Posterior cingulate gyrus (tissue), 11 donors: ENCODE data around the gene BCAR3.
A peak's percentile ranks its signal among the peaks of the same experiment; 100 is the strongest.

Experiments used
- DNase-seq, 10 donors: peaks; one replicate each; pipeline versions ENCODE4 v3.0.0 to v3.0.0-alpha.2; 2020 to 2021; ENCODE audit warnings: mixed read lengths in 3 of 10
- intact Hi-C: fragments of 100-400 bp; cut with DNase I; formaldehyde crosslinking; loops from one replicate; pipeline ENCODE4 v1.15.1; 2023

BCAR3 gene

DNA sequence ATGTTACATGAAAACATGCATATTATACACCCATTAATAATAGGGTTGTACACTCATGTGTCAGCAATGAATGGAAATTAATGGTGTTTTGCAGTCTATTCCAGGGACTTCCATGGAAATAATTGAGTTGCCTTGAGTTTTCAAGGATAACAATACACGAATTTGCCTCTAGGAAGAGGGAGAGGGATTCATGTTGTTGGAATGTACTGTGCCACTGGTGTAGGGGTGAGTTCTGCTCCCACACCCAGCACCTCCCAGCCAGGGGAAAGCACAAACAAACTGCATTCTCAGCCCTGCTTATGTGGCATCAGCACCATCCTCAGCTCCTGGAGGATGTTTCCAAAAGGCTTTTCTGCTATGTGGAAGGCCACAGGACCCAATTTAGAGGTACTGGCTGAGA is 57.8 kb downstream of the BCAR3 start:
- DNase-seq = no peak
- intact Hi-C loops = no loop called here

DNA sequence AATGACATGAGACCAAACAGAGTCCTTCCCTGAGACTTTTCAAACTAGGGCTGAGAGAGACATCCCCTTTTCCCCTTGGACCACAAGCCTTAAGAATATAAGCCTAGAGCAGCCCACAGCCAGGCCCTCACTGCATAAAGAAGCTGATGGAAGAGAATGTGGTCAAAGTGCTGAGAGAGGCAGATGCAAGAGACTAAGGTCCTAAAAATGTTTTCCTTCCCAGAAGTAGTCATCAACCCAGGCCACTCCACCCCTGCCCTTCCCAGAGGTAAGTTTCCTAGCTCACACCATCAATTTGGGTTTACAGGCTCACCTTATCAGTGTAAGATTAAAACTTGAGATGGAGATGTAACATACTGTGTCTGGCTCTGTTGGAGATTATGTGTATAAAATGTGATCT is 58.2 kb downstream of the BCAR3 start:
- intact Hi-C loops = no loop called here
- DNase-seq = no peak

DNA sequence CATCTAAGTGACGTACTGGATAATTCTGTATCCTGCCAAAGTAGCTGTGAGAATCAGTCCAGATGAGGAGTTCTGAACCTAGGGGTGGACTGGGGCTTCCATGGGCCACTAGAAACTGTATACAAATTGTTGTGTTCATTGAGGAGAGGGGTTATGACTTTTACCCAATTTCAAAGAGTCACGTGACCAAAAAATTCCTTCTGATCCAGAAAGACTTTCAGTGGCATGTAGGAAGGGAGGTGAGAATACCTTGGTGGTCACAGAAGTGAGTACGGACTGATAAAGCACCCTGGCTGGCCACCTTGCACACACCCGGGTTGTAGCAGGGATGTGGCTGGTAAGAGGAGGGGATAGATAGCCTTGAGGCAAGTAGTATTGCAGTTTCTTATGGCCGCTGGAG is 60.4 kb downstream of the BCAR3 start:
- no peak for DNase-seq
- intact Hi-C loops = no loop called here

DNA sequence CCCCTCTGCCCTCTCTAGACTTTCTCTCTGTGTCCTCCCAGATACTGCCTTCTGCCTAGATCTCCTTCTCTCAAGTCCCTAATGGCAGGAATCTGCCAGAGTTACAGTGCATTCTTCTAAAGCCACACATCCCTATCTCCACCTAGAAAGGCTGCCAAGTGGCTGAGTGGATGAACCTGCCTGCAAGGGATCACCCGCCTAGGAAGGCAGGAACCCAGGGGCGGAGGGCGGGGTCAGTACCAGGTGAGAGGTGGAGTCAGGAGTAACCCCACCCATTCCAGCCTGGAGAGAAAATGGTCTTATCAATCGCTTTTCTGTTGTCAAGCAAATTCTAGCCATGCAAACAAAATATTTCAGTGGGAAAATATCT is 60.8 kb downstream of the BCAR3 start:
- intact Hi-C loops = no loop called here
- no peak for DNase-seq

DNA sequence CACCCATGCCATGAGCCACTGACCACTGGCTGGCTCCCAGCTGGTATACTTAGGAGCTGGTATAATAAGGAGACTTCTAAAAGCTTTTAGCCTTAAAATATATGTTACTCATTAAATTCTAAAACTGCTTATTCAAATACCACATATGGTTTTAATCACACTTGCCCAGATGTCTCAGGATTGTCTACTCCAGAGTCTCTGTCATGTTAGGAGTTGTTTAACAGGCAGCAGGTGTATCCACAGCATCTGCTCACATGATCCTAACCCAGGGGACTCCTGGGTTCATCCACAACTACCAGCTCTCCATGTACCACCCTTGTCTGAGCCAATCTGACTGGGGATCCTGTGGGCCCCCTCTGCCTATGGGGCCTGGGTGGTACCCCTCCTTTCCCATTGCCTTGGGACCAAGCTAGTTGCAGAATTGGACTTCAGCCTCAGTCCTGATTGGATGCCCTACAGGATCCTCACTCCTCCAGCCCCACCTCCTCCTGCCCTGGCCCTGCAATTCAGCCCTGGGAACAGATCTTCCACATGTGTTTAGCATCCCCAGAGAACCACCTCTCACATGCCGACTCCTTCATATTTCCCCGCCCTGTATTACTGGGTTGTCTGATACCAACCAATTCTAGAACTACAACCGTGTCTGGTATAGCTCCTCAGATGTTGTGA is 61.3 kb downstream of the BCAR3 start:
- DNase-seq = no peak
- intact Hi-C loops = no loop called here

DNA sequence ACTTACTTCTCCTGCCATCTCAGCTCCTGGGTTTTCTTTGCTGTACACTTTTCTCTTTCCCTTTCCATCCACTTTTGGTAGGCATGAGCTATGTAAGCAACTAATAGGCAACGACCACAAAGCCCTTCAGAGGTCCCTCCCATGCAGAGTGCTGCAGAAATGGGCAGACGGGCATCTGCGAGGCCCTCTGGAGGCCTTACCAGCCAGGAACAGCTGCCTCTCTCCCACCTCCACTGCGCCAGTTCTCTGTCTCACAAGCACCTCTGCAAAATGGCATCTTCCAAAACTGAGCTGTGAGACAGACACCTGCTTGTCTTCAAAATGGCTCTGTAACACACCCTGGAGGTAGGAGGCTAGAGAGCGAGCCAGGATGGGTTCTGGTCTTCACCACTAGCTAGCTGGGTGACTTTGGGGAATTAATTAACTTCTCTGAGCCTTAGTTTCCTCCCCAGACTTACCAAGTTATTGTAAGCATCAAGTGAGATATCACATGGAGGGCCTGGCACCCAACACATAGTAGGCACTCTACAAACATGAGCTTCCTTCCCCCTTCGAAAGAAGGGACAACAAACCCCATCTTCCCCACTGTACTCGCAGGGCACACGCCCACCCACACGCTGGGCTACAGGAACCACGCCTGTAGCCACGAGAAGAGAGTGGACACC is 62.0 kb downstream of the BCAR3 start:
- DNase-seq = no peak

DNA sequence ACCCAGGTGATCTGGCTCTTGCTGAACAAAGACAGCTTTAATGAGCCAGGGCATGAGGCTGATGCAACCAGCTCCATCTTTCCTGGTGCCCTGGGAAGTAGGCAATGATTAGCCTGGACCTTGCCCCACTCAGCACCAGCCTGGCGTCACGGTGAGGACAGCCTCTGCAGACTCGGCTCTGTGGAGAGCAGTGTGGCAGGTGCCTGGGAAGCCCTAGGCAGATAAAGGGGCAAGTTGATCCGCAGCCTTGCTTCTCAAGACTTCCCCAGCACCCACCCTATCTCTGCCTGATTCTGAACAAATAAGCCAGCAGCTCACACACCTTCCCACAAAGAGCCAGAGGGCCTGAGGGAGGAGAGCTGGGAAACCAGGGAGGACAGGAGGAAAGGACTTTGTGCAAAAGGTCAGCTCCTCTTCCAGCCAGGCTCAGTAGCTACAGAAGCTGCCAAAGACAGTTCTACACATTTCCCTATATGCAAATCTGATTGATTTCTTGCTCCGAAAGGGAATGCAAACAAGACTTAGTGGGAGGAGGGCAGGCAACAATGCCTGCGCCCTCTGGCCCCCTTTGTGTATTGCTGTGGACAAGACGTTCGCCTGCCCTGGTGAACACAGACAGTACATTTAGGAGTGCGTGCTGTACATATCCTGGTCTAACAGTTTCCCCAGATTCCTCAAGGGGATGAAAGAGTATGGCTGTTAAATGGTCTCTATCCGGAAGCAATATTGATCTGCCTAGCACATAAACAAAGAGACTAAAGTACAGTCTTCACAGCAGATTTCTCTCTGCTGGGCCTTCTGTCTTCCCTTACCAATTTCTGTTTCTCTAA is 63.8 kb downstream of the BCAR3 start:
- intact Hi-C loops = no loop called here
- DNase-seq = peak in 1 of 10 donors; percentile 61

More for the DNA sequence above, 62.0 kb downstream of the BCAR3 start:
- intact Hi-C loops = no loop called here

DNA sequence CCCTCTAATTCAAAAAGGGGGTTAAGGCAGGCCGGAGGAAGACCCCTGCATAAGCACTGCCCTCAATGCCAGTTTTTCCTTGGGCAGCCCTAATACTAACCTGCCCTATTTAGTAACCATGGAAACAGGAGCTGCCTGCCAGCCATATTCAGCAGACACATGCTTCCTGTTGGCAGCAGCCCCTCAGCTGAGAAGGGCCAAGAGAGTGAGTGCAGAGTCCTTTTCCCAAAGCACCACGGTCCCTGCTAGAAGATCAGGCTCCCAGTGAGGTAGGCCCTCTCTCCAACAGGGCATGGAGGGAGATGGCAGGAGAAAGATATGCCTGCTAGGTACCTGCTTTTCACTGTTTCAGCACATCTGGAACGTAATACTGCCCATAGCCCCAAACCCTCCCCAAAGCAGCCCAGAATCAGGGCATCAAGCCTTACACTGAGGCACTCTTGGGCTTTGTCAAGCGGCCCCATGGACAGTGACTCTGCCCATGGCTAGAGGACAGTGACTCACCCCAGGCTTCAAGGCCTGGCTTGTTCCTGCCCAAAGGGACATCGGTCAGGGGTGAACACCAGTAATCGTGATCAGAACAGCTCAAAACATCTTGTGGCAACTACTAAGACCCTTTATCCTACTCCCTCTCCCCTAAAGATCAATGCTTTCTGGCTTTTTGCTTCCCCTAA is 64.5 kb downstream of the BCAR3 start:
- DNase-seq = peak in 9 of 10 donors; percentile 24 to 93 (median 61)
- intact Hi-C loops = no loop called here

DNA sequence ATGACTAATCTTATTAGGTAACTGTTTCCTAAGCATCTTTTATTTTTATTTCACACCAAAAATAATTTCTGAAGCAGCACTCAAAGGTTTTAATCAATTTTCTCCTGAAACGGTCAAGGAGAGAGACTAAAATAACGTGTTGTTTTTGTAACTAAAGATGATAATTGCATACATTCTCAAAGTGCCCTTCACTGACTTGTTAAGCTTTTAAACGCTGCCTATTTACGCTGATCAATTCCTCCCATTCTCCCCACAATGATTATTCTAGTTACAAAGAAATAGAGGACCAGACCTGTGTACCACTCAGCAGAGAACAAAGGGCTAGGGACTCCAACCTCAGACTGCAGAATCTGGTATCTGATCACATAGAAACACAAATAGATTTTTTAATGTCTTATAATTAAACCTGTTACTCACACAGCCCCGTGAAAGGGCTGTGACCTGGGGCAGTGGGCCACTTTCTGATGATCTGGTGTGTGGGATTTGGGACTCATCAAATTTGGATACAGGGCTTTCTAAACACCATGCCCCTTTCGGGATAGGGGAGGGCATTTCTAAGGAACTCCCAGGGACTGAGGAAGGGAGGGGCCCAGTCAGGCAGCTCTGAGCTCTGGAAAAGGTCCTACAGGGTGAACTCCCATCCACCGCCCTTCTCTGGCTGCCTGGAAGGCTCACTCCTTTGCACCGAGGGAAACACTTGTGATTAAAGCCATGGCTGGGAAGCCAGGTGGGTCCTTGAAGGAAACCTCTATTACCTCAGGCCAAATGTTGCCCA is 65.2 kb downstream of the BCAR3 start:
- intact Hi-C loops = no loop called here
- no peak for DNase-seq

DNA sequence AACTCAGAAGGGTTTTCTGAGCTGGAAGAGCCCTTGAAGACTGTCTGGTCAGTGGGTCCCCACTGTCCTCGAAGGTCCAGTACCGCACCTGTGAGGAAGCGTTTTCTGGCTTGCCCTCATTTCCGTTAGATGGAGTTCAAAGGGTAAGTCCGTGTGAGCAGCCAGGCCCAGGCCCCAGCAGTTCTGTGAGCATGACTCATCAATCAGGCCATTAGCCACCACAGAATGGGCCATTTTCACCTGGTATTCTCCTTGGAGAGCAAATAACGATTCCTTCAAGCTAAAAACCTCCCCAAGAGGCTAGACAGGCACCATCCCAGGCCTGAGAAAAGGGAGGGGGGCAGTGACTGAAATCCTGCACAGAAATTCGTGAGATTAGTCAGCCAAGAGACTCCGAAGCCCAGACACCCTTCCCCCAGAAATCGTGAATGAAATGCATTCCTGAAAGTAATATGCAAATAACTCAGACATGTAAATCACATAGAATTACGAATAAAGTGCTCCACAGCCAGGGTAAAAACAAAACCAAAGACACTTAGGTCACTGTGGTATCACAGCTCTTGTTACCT is 66.0 kb downstream of the BCAR3 start:
- intact Hi-C loops = no loop called here
- no peak for DNase-seq

DNA sequence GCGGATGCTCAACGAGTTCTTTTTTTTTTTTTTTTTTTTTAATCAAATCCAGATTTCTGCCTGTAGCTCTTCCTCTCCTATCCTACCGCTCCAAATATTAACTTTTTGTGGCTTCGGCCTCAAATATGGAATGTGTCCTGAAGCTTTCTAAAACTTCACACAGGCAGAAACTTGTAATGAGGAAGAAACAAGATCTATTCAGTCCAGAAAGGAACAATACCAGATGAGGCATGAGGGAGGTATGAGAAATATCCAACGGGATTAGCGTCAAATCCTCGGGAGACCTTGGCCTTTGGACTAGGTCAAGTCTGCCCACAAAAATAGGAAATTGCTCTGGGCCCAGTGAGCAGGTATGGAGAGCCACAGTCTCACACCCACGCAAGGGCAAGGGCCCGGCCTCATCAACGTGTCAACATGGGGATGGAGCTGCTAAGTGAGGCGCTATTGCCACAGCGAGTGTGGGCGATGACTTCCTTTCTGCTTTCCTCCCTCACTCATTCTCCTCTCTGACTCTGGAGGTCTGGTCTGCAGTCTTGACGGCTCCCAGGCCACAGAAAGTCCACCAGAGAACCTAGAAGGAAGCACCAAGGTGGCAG is 66.6 kb downstream of the BCAR3 start:
- intact Hi-C loops = no loop called here
- no peak for DNase-seq

DNA sequence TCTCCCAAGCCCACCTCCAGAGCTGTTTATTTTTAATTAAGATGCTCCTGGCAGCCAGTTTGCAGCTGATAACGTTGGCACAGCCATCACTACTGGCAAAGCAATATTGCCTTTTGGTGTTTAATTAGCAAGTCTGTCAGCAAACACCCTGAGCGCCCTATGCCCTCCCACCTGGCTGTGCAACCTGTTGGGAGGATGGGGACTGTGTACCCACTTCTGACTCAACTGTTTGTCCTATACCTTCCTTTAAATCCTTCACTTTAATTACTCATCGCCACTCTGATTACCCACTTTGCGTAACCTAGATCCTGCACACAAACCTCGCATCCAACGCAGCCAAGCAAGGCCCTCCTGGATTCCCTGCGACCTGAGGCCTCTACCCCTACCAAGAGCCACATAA is 67.1 kb downstream of the BCAR3 start:
- intact Hi-C loops = no loop called here

DNA sequence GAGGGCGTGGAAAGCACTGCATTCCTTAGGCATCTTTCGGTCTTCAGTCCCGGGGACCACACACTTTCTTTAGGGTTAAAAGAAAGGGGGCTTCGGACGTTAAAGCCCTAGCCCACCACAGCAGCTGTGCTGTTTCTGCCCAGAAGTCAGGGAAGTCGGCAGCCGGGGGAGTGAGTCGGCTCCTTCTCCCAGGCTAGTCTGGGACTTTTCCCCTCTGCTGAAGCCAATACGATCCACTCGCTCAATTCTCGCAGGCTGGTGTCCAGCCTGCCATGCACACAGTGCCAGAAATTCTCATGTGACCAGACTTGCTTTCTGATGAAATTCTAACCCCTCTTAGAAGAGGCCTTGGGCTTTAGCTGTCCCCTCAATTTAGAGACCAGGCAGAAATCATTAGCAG is 67.7 kb downstream of the BCAR3 start:
- DNase-seq = peak in 2 of 10 donors; percentile 25 to 78
- intact Hi-C loops = no loop called here

More for the DNA sequence above, 67.1 kb downstream of the BCAR3 start:
- DNase-seq = no peak

DNA sequence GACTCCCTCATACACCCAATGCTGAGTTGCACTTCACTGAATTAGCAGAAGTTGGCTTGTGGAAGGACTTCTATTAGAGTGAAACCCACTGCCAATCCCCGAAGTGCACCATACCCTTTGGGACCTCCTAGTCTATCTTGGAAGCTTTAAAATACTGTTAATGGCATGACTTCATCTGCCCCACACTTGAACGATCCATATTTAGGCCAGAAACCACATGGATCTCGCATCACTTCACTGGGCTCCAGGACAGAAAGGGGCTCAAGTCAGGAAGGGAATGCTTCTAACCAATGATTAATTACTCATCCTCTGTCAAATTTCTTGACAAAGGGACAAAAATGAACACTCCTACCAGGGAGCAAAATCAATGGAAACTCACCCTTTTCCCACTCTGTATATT is 69.1 kb downstream of the BCAR3 start:
- no peak for DNase-seq
- intact Hi-C loops = no loop called here

DNA sequence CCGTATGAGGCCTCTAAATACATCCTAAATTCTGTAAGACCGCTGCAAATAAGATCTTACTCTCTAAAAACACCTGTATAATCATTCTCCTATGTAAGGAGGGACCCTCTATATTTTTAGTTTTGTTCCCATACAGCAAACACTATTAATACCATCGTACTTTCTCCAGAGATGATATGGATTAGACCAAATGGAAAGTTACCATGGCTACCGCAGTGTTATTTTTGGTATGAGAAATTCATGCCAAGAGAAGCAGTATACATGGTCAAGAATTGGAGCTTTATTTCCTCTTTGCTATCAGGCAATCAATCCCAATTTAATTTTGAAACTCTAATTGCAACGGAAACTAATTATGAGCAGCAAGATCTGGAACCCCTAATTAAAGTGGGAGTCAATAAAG is 70.0 kb downstream of the BCAR3 start:
- intact Hi-C loops = no loop called here
- no peak for DNase-seq

DNA sequence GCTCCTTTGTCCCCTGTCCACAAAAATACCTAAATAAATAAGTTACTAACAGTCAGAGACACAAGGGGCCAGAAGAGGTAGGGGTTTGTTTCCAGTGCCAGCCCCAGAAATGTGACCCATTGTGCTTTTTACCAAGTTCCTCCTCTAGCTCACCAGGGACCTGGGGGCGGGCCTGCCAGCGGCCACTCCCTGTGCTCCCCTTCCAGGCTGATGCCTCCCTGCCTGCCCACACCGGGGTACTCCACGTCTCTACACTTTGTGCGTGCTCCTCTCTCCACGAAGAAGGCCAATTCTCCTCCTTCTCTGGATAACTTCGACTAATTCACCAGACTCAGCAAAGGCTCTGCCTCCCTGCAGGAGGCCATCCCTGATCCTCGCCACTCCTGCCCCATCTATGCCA is 72.1 kb downstream of the BCAR3 start:
- DNase-seq = no peak
- intact Hi-C loops = no loop called here

DNA sequence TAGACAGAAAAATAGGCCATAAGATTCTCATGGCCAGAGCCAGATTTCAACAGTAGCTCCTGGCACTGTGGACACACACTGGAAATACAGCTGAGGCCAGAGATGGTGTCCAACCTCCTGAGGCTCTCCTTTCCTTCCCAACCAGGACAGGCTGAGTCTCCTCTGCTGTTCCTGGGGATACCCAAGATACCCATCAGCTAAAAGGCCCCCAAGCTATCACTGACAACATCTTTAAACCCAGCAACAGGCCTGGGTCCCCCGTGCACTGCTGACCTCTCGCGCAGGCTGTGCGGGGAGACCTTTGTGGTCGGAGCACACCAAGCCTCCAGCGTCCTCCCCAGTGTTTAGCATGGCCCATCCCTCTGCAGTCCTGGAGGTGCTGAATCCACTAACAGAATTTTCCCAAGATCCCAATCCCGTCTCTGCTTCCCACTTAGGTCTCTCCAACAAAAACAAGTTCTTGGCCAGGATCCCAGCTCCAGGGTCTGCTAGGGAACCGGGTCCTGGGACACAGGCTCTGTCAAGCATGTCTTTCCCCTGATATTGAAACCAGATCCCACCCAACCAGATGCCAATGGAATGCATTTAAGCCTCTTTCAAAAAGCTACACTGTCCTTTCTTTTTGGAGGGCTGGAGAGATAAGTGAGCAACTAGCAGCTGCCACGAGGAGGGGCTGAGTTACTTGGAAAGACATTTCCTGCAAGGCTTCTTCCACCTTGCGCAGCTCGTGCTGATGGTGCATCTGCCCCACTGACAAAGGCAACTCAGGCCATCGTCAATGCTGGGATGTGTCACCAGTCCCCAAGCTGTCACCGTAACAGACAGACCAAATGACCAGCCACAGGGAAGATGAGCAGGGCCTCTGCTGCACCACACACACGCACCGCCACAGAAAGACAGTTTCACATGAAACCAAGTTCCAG is 73.2 kb downstream of the BCAR3 start:
- intact Hi-C loops = no loop called here
- DNase-seq = no peak

DNA sequence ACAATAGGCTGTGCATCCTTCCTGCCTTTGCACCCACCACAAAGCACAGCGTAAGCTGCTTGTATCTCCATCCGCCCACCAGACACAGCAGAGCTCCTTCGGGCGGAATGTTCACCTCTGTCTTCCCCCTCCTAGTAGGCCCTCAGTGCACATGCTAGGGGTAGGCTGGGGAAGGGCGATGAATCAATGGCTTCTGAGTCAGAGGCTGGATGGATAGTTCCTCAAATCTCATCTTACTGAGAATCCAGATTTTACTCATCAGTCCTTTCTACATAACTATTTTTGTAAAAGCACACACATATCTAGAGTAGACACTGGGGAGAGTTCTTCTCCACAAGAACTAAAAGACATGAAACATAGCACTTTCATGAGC is 73.8 kb downstream of the BCAR3 start:
- DNase-seq = no peak
- intact Hi-C loops = no loop called here
